ENCODE data around the gene DTX1.
"Not testable (repeated sequence)": the region's sequence is repeated elsewhere in the genome, so short reads cannot be mapped to it uniquely, and the experiment has no call there.

Gene DTX1

DNA sequence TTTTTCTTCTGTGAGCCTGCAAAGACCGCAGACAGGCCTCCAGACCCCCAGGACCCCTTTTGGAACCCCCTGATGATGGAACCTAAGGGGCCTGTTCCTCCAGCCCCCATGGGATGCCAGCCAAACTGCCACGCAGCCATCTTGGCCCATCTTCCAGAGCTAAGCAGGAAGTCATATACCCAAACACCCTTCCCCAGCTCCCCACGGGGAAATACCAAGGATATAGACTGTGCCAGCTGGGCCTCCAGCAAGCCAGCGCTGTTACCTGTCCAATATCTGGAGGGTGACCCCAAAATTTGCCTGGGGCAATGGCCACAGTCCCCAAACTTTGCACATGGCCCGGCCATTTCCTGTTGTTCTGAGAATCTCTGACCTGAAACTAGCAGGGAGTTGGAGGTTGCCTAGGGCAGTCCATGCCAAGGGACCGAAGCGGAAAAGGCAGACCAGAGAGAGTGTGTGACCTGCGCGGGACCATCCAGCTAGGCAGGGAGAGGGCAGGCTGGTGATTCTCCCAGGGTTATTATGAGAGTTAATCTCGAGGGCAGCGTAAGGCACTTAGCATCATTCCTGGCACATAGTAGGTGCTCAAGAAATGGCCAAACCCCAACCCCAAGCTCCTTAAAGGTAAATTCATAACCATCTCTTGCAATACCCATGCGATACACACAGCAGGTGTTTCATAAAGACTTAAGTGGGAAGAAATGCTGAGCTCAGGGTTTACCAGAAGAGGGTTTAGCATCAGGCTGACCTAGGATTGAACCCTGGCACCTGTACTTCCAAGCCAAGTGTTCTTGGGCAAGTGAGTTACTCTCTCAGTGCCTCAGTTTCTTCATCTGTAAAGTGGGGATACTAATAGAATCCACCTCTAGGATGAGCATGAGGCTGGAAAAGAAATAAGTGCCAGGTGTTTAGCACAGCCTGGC is 81.6 kb downstream of the DTX1 start:
- DNase-seq (ENCODE audit: low read depth) = no peak

DNA sequence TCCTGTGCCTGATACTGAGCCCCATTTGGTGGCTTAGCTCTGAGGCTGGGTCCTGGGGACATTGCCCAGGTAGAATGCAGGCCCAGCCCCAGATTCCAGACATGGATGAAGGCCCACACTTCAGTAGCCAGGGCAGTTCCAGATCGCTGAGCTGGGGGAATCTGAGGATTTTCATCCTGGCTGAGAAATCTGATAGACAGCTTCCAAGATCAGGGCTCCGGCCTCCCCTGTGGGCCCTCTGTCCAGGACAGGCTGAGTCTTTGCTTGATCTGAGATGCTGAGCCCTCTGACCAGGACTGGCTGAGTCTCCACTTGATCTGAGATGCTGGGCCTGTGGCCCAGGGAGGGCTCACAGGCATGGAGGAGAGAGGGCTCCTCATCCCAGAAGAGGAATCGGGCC is 82.3 kb downstream of the DTX1 start:
- no peak for DNase-seq (ENCODE audit: low read depth)

GRCh38 chr12:113140706-113141105 is 84.2 kb downstream of the DTX1 start:
- DNase-seq (ENCODE audit: low read depth) = no peak

- not testable (repeated sequence) for DNase-seq (ENCODE audit: low read depth)
Observed at GRCh38 chr12:113141716-113142115, 85.2 kb downstream of the DTX1 start.

GRCh38 chr12:113142173-113142885 is 85.8 kb downstream of the DTX1 start:
- no peak for DNase-seq (ENCODE audit: low read depth)

DNA sequence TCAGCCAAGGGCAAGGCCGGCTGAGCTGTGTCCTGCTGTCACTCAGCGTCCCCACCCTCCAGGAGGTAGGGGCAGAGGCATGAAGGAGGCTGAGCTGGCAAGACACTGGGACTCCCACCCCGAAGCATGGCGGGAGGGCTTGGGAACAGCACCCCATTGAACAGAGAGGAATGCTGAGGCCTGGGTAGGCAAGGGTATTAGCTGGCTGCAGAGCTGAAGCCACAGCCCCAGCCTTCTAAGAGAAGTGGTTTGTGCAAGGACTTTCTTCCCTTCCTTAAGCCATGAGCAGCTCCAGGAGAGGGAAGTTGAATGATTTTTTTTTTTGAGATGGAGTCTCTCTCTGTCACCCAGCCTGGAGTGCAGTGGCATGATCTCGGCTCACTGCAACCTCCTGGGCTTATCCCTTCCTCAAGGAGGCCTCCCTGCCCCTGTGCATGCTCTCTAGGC is 86.4 kb downstream of the DTX1 start:
- no peak for DNase-seq (ENCODE audit: low read depth)

DNA sequence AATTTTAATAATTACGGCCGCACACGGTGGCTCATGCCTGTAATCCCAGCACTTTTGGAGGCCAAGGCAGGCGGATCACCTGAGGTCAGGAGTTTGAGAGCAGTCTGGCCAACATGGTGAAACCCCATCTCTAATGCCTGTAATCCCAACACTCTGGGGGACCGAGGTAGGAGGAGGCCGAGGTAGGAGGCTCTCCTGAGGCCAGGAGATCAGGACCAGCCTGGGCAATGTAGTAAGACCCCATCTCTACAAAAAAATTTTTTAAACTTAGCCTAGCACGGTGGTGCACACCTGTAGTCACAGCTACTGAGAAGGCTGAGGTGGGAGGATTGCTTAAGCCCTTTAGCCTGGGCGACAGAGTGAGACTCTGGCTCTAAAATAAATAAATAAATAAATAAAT is 87.4 kb downstream of the DTX1 start:
- no peak for DNase-seq (ENCODE audit: low read depth)

DNA sequence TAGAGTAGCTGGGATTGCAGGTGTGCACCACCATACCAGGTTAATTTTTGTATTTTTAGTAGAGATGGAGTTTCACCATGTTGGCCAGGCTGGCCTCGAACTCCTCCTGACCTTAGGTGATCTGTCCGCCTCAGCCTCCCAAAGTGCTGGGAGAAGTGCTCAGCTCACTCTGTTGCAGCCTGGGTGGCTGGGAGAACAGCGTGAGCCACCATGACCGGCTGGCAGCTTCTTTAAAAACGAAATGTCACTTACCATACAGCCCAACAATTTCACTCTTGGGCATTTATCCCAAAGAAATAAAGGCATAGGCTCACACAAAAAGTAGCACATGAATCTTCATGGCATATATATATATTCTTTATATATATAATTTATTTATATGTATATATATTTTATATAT is 88.3 kb downstream of the DTX1 start:
- no peak for DNase-seq (ENCODE audit: low read depth)

DNA sequence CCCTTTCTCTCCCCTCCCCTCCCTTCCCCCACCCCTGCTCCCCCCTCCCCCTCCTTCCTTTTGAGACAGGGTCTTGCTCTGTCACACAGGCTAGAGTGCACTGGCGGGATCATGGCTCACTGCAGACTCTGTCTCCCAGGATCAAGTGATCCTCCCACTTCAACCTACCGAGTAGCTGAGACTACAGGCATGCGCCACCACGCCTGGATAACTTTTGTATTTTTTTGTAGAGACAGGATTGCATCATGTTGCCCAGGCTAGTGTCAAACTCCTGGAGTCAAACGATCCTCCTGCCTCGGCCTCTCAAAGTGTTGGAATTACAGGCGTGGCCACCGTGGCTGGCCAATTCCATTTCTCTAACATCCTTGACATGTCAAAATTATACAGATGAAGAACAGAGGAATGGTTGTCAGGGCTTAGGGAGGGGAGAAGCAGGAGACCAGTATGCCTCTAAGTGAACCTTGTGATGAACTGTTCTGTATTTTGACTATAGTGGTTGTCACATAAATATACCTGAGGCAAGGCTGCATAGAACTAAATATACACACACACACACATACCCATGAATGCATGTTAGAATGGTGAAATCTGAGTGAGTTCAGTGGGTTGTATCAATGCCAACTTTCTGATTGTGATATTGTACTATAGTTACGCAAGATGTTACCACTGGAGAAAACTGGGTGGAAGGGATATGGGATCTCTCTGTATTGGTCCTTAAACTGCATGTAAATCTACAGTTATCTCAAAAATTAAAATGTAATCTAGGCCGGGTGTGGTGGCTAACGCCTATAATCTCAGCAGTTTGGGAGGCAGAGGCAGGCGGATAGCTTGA is 89.4 kb downstream of the DTX1 start:
- DNase-seq (ENCODE audit: low read depth) = no peak

- no peak for DNase-seq (ENCODE audit: low read depth)
Observed at GRCh38 chr12:113146999-113147398, 90.5 kb downstream of the DTX1 start.
